Aorta (tissue), 5 donors: ENCODE data around the gene GPAT2. TPM values are rescaled to one million over a fixed set of nuclear protein-coding genes. Genes with fewer than 3 reads are reported as not detected.
"Not testable (repeated sequence)": the region's sequence is repeated elsewhere in the genome, so short reads cannot be mapped to it uniquely, and the experiment has no call there.

ENCODE experiments used
- ATAC-seq: fragments of 200-7000 bp; cut with Tn5 transposase; one replicate; pipeline ENCODE4 v1.9.1; 2022; ENCODE audit warnings: moderate library complexity; ENCODE audit not compliant: low FRiP score
- DNase-seq, 2 donors: peaks; one replicate each; pipeline ENCODE4 v3.0.0-alpha.2; 2020
- H3K27ac ChIP-seq, 2 donors: one replicate each; pipeline ENCODE4 v1.5.1; 2013; ENCODE audit warnings: low read length in 2 of 2, mild to moderate bottlenecking in 2 of 2, moderate library complexity in 2 of 2, control low read depth in 1 of 2, inconsistent platforms in 1 of 2, low read depth in 1 of 2
- H3K27me3 ChIP-seq, 2 donors: one replicate each; pipeline ENCODE4 v1.6.1; 2013; ENCODE audit warnings: control low read depth in 1 of 2, low read length in 1 of 2, mild to moderate bottlenecking in 1 of 2, moderate library complexity in 1 of 2; ENCODE audit not compliant: insufficient read depth in 2 of 2, control insufficient read depth in 1 of 2
- H3K36me3 ChIP-seq, 2 donors: one replicate each; pipeline ENCODE4 v1.6.1; 2013; ENCODE audit warnings: control low read depth in 1 of 2, low read length in 1 of 2, mild to moderate bottlenecking in 1 of 2; ENCODE audit not compliant: insufficient read depth in 2 of 2, control insufficient read depth in 1 of 2
- H3K4me1 ChIP-seq, 2 donors: one replicate each; pipeline ENCODE4 v1.6.1; 2013; ENCODE audit warnings: low read length in 2 of 2, control low read depth in 1 of 2, mild to moderate bottlenecking in 1 of 2, moderate library complexity in 1 of 2; ENCODE audit not compliant: insufficient read depth in 2 of 2, control insufficient read depth in 1 of 2
- H3K4me3 ChIP-seq, 2 donors: one replicate each; pipeline ENCODE4 v1.5.1; 2013; ENCODE audit warnings: low read length in 2 of 2, control low read depth in 1 of 2, mild to moderate bottlenecking in 1 of 2
- H3K9me3 ChIP-seq: one replicate; pipeline ENCODE4 v1.6.1; 2013; ENCODE audit warnings: mild to moderate bottlenecking, low read length; ENCODE audit not compliant: control insufficient read depth
- WGBS, 2 donors: extraction: QIAGEN DNeasy Blood & Tissue Kit; methylation state at CpG; one replicate each; pipeline ENCODE4 v1.1.7; 2013; 5-methylcytosine and 5-hydroxymethylcytosine counted together
- intact Hi-C, 2 donors: fragments of 100-400 bp; cut with DNase I; formaldehyde crosslinking; loops; one replicate each; pipeline versions ENCODE4 v1.14.2 to v1.15.0; 2022
- polyA plus RNA-seq, 2 donors: library from polyadenylated mRNA; stranded (reverse); fragments of 200-250 nt; gene quantifications; one replicate each; pipeline ENCODE4 v1.2.3, GENCODE V29; 2013
- total RNA-seq, 2 donors: library from RNA; stranded (reverse); fragmentation: NEBNext Ultra II Directional; extraction: Animal tissue kit (Norgen Biotek cat#: 25700); gene quantifications; one replicate each; pipeline ENCODE4 v1.2.1, GENCODE V29; 2021
- donor health status: healthy with polysubstance abuse.
- donor health status: Bipolar disorder and iron deficiency.
- donor health status: DM: no; HTN: no; CAD: no.
- donor health status: DM: no; HTN: no; CAD: no.
- donor health status: DM: yes; HTN: yes; CAD: no.

The GPAT2 gene
- total and polyA plus RNA-seq, 4 donors: 0.38 to 16.2 (median 4.2) TPM

DNA sequence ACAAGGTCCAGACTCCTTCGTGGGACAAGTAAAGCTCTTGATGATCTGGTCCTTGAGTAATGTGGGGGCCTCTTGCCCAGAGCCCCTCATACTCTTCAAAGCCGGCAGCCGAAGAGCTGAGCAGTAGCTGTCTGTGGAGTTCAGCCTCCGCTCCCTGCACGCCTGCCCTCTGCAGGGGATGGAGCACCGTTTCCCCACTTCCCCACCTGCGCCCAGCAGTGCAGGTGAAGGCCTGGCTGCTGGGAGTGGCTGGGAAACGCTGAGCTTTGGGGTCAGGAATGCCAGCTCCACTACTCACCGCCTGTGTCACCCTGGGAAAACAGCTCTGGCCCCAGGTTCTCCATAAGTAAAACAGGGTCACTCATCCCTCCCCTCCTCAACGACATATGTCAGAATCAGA, 24.9 kb downstream of the GPAT2 start:
- H3K27ac ChIP-seq: peak overlapping the region in 1 of 2 donors; percentile 76
- not testable (repeated sequence) for DNase-seq, H3K4me1 ChIP-seq, H3K27me3 ChIP-seq, H3K36me3 ChIP-seq, H3K9me3 ChIP-seq
- intact Hi-C loops: loop anchor here in 1 of 2 donors (10.0 kb wide), 1 partner anchor 105 kb away; the partner anchor contains the start of gene ADRA2B
- peak; percentile 17 for ATAC-seq
- H3K4me3 ChIP-seq: peak overlapping the region in 1 of 2 donors; percentile 28
- WGBS, 2 donors: 6 to 10% methylated on average over 10 of the region's 10 CpGs

DNA sequence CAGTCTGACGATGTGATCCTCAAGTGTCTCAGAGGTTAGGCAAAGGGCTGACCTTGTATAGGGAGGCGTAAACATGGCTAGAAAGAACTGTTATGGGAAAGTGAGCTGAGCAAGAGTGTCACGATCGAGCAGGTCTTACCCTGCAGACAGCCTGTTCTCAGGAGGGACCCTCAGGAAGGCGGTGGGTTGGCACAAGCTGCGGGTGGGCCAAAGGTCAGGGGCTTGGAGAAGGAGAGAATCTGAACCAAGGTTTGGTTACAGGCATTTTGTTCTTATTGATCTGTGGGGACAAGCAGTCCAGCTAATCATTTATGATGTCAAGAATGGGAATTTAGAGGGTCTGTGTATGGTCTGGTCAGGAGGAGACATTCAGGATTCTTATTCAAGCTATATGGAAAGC, 26.7 kb downstream of the GPAT2 start:
- ATAC-seq, H3K4me3 ChIP-seq, H3K9me3 ChIP-seq, DNase-seq, H3K36me3 ChIP-seq, H3K4me1 ChIP-seq, H3K27ac ChIP-seq, H3K27me3 ChIP-seq: not testable (repeated sequence)
- intact Hi-C loops: loop anchor here in 1 of 2 donors (10.0 kb wide), 1 partner anchor 107 kb away; the partner anchor contains the start of gene ADRA2B
- 74 to 79% methylated on average over 5 to 6 of the region's 6 CpGs for WGBS, 2 donors

DNA sequence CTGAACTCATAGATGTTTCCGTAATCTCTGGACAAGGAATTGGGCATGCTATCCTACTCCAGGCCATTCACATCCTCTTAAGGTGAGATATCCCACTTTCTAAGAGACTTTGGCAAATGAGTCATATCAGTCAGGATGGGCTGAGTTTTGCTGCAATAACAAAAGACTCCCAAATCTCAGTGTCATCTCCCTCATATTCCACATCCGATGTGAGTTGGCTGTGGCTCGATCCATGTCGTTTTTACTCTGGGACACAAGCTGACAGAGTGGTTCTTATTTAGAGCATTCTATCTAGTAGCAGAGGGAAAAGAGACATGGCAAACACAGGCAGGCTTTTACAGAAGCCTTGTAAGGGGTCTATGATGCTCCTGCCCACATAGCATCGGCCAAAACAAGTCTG, 28.5 kb downstream of the GPAT2 start:
- ATAC-seq, H3K36me3 ChIP-seq, H3K27ac ChIP-seq, H3K4me1 ChIP-seq, DNase-seq, H3K4me3 ChIP-seq, H3K27me3 ChIP-seq, H3K9me3 ChIP-seq: not testable (repeated sequence)
- 77 to 85% methylated on average over 5 of the region's 5 CpGs for WGBS, 2 donors
- intact Hi-C loops: loop anchor here in 1 of 2 donors (10.0 kb wide), 1 partner anchor 109 kb away; the partner anchor contains the start of gene ADRA2B

DNA sequence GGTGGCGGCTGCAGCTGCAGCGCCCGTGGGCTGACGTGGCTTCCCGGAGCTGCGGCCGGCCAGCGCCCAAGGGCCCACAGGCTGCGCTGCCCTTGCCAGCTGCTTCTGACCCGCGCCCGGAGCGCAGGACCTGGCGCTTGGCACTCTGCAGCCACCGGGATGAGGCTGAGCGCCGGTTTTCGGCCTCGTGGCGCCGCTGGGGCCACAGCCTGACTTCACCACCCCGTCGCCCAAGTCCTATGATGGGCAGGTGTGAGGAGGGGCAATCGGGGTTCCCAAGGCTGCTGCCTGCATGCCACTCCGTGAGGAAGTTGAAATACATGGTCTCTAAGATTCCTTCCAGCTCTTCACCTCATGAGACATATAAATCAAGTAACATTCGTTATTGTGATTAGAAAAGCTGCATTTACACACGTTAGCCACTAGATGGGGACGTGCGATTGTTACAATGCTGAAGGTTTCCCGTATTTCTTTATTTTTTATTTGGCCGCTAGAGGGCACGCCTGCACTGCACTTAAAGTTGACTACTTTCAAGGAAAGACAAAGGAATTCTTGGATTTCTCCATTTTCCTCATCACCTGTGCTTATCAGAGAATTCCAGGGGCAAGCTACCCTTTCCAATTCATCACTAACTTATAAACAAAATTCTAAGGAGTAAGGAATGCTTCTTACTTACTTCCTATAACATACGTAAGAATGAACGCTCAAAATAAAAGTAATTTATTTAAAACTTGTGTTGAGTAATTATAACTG, 42.0 kb downstream of the GPAT2 start:
- intact Hi-C loops: loop anchor here in 1 of 2 donors (5.0 to 10.0 kb wide), 2 partner anchors 180 to 512 kb away; partner anchors contain the start of gene NEURL3
- ATAC-seq (peak; percentile 96), DNase-seq (peak in 1 of 2 donors; percentile 57)
- Histone ChIP-seq H3K4me3 (peak overlapping the region in 1 of 2 donors; percentile 14), H3K27ac (peak overlapping the region in 1 of 2 donors; percentile 78)
- not testable (repeated sequence) for H3K27me3 ChIP-seq, H3K4me1 ChIP-seq, H3K9me3 ChIP-seq, H3K36me3 ChIP-seq
- 3% methylated on average over 33 to 34 of the region's 34 CpGs for WGBS, 2 donors

DNA sequence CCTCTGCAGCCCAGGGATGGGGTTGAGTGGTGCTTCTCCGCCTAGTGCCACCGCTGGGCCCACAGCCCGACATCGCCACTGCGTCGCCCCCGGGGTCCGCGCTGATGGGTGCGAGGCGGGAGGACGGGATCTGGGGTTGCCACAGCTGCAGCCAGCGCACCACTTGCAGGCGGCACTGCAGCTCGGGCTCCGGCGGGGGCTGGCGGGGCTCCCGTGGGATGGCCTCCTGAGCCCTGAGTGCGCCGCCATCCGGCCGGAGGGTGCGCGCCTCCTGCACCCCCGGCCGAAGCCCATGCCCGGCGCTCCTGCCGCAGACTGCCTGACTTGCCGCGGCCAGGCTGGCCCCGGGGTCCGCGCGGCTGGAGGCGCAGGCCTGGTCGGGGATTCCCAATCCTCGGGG, 42.6 kb downstream of the GPAT2 start:
- H3K36me3 ChIP-seq, H3K9me3 ChIP-seq, H3K4me1 ChIP-seq, DNase-seq, H3K27ac ChIP-seq, H3K27me3 ChIP-seq: not testable (repeated sequence)
- intact Hi-C loops: loop anchor here in 1 of 2 donors (5.0 to 10.0 kb wide), 2 partner anchors 180 to 513 kb away; partner anchors contain the start of gene NEURL3
- peak overlapping the region in 1 of 2 donors; percentile 14 for H3K4me3 ChIP-seq
- ATAC-seq: peak; percentile 91
- WGBS, 2 donors: 0% methylated on average over 18 of the region's 39 CpGs; no CpG with 5 or more reads in 1 of the 2 donors

DNA sequence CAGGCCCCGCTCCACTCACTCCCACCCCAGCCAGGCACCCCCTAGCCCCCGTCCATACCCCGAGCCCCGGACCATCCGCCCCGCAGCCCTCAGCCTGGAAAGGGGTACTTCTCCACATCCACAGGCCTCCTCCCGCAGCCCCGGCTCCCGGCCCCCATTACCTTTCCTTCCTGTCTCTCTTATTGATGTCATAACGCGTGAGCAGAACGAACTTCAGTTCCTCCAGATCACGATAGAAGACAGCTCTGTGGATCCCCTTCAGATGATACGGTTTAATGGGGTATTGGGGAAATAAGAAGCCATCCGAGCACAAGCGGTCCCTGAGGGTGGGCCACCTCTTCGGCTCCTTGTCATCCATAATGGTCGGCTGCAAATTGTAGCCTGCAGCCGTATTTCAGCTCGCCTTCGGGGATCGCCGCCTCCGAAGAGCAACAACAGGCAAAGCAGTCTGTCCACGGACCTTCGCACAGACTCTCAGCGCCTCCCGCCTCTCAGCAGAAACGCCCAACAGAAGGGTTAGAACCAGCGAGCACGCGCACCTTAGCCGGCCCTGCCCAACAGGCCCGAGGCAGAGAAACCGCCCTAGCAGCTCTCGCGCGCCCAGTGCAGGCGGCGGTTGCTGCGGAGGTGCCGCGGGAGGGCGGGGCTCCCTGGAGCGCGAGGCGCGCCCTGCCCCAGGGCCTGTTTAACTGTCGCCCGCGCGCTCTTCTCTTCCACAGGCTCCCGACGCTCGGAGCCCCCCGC, 43.2 kb downstream of the GPAT2 start, which contains the start of gene ANKRD36C:
Gene ANKRD36C (minus strand): TSS at position 474 of the 744 bp plus-strand sequence. CDS start 116 bp downstream, at position 358.
- intact Hi-C loops: loop anchor here in 1 of 2 donors (5.0 to 10.0 kb wide), 2 partner anchors 181 to 513 kb away; partner anchors contain the start of gene NEURL3
- DNase-seq, H3K4me1 ChIP-seq, H3K36me3 ChIP-seq, H3K9me3 ChIP-seq, H3K27me3 ChIP-seq: not testable (repeated sequence)
- peak within 1 kb of the TSS; percentile 14 to 33 for H3K4me3 ChIP-seq
- peak within 1 kb of the TSS in 1 of 2 donors; percentile 78 for H3K27ac ChIP-seq
- WGBS, 2 donors: 0 to 1% methylated on average over 19 to 32 of the region's 56 CpGs
- peak; percentile 94 for ATAC-seq

DNA sequence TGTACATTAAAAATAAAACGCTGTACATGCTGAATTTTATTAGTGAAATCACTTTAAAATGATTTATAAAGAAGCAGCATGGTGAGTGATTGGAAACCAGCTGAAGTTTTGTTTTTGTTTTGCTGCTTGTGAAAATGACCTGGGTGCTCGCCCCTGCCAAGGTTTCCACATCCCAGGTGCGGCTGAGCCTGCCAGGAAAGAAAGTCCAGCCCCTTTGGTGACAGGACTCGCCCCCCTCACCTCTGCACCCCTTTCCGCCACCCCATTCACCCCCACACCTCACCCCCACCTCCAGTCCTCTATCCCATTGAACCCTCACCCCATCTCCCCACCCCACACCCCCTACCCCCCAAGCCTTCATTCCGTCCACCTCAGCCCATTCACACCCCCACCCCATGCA, 43.8 kb downstream of the GPAT2 start:
- ATAC-seq, H3K27me3 ChIP-seq, H3K4me3 ChIP-seq, DNase-seq, H3K9me3 ChIP-seq, H3K4me1 ChIP-seq, H3K36me3 ChIP-seq, H3K27ac ChIP-seq: not testable (repeated sequence)
- WGBS, 2 donors: 3 to 6% methylated on average over 6 of the region's 6 CpGs
- intact Hi-C loops: loop anchor here in 1 of 2 donors (5.0 to 10.0 kb wide), 2 partner anchors 181 to 514 kb away; partner anchors contain the start of gene NEURL3
